ENCODE results near the gene COL28A1.

DNA sequence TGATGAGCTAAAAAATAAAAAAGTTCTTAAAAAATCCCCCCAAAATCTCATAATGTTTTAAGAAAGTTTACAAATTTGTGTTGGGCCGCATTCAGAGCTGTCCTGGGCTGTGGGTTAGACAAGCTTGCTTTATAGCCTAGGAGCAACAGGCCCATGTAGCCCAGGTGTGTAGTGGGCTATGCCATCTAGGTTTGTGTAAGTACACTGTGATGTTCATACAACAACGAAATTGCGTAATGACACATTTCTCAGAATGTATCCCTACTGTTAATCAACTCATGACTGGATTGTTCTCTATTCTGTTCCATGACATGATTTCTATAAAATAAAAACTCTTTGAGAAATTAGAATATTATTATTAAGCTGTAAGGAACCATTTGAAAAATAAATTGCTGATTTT lies 44.0 kb upstream of the COL28A1 start:
- TF ChIP-seq, protein P1, sequence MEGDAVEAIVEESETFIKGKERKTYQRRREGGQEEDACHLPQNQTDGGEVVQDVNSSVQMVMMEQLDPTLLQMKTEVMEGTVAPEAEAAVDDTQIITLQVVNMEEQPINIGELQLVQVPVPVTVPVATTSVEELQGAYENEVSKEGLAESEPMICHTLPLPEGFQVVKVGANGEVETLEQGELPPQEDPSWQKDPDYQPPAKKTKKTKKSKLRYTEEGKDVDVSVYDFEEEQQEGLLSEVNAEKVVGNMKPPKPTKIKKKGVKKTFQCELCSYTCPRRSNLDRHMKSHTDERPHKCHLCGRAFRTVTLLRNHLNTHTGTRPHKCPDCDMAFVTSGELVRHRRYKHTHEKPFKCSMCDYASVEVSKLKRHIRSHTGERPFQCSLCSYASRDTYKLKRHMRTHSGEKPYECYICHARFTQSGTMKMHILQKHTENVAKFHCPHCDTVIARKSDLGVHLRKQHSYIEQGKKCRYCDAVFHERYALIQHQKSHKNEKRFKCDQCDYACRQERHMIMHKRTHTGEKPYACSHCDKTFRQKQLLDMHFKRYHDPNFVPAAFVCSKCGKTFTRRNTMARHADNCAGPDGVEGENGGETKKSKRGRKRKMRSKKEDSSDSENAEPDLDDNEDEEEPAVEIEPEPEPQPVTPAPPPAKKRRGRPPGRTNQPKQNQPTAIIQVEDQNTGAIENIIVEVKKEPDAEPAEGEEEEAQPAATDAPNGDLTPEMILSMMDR (IDR thresholded peaks at IDR 0.05; ENCODE audit: low read depth, low read length) = no peak
- no peak for TF ChIP-seq EZH2phosphoT487 (IDR thresholded peaks at IDR 0.05; ENCODE audit: low read depth)
